Activated CD4-positive, alpha-beta T cell treated with anti-CD3 and anti-CD28 coated beads, Interleukin-2, Interleukin-6, amounts not matched to agents 100 ng/mL and 50 ng/mL, durations not matched to agents 16 hours and 8 hours (primary cell): Measurements from ENCODE around the gene LUC7L3.
A peak's percentile ranks its signal among the peaks of the same experiment; 100 is the strongest.
"Not testable (repeated sequence)": the region's sequence is repeated elsewhere in the genome, so short reads cannot be mapped to it uniquely, and the experiment has no call there.

Experiments
- DNase-seq: peaks from one replicate; pipeline ENCODE4 v3.0.0-alpha.2; 2020

LUC7L3 gene

GRCh38 chr17:50686494-50687199 is 32.8 kb upstream of the LUC7L3 start:
- no peak for DNase-seq

DNA sequence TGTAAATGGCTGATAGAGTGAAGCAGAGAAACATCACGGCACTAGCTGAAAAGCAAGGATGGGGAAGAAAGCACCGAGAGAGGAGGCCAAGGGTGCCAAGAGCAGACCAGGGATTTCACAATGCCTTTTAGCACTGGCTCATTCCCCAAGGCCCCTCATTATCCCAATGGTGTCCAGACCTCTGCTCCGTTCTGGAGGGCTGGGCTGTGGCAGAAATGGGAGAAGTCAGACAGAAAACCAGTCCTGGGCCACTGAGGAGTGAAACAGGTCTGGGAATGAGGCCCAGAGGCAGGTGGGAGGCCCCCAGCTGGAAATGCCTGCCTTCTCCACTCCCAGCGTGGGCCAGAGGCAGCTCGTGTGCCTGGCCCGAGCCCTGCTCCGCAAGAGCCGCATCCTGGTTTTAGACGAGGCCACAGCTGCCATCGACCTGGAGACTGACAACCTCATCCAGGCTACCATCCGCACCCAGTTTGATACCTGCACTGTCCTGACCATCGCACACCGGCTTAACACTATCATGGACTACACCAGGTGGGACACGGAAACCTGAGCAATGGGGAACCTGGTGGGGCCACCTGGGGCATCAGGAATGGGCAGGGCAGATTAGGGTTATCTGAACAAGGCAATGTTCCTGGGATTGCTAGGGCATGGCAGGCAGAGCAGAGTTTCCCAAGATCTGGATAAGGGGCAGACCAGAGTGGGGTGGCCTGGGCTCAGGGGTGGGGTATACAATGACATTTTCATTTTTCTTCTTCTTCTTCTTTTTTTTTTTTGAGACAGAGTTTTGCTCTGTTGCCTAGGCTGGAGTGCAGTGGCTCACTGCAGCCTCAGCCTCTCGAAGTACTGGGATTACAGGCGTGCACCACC is 32.0 kb upstream of the LUC7L3 start:
- no peak for DNase-seq

DNA sequence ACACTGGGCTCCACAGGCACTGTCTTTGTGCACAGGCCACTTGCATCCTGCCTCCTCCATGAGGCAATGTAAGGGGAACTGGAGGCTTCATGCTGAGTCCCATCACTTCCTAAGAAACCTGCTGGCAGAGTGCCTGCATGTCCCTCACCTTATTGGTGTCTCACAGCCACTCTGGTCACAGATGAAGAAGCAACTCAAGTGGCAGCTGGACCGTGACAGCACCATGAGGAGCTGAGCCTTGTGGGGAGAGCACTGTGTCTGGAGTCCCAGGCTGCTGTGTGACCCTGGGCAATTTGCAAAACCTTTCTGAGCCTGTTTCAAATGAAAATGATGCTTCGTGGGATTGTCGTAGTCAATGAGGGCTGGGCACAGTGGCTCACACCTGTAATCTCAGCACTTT is 31.2 kb upstream of the LUC7L3 start:
- no peak for DNase-seq

- DNase-seq: no peak
Measured at GRCh38 chr17:50689251-50689650, 30.2 kb upstream of the LUC7L3 start.

DNA sequence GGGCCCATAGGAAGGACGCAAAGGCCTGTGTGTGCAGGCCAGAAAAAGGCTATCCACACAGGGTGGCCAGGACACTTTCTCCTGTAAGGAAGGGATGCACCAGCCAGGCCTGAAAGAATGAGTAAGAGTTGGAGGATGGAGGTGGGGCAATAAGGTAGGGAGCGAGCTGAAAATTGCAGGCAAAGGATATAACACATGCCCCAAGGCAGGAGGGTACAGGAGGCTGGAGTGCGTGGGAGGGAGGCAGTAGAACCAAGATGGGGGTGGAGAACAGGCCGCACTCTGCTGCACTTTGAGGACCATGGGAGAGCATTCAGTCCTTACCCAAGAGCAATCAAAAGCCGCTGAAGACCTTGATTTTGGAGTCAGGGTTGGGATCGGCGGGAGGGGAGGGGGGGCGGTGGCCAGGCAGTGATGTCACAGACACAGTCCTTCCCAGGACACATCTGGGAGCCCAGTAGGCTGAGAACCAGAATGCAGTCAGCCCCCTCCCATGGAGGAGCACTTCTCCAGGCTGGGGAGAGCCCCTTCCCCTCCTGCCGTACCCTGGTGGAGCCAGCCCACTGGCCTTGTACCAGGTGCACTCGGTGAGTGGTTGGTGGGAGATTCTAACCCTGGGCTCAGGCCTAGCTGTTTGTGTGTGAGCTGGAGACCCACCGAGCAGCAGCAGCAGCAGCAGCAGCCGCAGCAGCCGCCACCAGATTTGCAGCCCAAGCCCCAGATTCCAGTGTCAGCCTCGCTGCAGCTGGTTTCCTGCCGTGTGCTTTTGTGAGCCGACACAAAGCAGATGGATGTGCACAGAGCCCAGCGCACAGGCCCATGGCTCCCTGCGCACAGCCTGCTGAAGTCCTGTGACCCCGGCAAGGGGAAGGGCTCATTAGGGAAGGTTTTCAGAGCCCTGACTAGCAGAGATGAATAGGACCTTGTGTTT is 29.2 kb upstream of the LUC7L3 start:
- no peak for DNase-seq

- DNase-seq: no peak
Measured at GRCh38 chr17:50690887-50691549, 28.4 kb upstream of the LUC7L3 start.

GRCh38 chr17:50691550-50692447 is 27.6 kb upstream of the LUC7L3 start:
- no peak for DNase-seq

- DNase-seq: no peak
Measured at GRCh38 chr17:50692448-50693035, 26.9 kb upstream of the LUC7L3 start.

DNA sequence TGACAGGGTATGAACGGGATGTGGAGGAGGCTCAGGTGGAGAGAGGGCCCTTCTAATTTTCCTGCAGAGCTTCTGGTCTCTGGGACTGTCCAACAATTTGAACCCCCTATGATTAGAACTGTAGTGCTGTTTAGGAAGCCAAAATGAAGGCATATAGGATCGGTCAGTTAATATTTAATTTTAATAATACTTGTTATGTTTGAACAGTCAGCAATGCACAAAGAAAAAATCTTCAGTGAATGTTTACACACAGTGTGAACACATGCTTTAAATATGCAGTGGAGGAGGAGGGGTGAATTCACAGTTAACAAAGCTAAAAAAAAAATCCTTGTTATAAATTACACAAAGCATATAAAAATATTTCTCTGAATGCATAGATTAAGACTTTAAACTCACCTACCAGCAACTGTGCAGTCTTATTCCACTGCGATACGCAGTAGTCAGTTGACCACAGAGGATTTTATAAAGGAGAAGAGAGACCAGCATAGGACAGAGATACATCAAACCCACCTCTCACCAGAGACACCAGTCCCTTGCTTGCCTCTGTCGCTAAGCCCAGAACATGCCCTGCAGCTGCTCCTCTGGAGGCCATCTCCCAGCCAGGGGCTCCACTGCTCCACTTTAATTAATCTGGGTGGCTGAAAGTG is 26.2 kb upstream of the LUC7L3 start:
- no peak for DNase-seq

- no peak for DNase-seq
Measured at GRCh38 chr17:50696365-50696879, 23.0 kb upstream of the LUC7L3 start.

- no peak for DNase-seq
Measured at GRCh38 chr17:50697062-50697461, 22.3 kb upstream of the LUC7L3 start.

- no peak for DNase-seq
Measured at GRCh38 chr17:50697663-50698272, 21.6 kb upstream of the LUC7L3 start.

GRCh38 chr17:50699410-50699809 is 20.0 kb upstream of the LUC7L3 start:
- DNase-seq: no peak

DNA sequence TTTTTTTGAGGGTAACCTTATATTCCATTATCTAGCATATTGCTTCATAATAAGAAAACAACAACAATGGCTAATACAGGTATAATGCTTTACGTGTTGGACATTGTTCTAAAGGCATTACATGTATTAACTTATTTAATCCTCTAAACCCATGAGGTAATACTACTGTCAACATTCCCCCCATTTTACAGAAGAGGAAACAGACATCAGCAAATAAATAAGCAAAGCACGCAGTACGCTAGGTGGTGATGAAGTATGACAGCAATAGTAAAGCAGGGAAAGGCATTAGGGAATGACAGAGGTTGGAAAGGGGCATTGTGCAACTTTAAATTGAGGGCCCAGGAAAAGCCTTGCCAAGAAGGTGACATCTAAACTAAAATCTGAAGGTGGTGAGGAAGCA is 16.2 kb upstream of the LUC7L3 start:
- no peak for DNase-seq

- peak; percentile 94 for DNase-seq
Measured at GRCh38 chr17:50707289-50708049, 11.9 kb upstream of the LUC7L3 start, which contains the start of gene ANKRD40. Gene ANKRD40 (minus strand): TSS chr17:50707914. CDS start chr17:50707654, 260 bp downstream.

DNA sequence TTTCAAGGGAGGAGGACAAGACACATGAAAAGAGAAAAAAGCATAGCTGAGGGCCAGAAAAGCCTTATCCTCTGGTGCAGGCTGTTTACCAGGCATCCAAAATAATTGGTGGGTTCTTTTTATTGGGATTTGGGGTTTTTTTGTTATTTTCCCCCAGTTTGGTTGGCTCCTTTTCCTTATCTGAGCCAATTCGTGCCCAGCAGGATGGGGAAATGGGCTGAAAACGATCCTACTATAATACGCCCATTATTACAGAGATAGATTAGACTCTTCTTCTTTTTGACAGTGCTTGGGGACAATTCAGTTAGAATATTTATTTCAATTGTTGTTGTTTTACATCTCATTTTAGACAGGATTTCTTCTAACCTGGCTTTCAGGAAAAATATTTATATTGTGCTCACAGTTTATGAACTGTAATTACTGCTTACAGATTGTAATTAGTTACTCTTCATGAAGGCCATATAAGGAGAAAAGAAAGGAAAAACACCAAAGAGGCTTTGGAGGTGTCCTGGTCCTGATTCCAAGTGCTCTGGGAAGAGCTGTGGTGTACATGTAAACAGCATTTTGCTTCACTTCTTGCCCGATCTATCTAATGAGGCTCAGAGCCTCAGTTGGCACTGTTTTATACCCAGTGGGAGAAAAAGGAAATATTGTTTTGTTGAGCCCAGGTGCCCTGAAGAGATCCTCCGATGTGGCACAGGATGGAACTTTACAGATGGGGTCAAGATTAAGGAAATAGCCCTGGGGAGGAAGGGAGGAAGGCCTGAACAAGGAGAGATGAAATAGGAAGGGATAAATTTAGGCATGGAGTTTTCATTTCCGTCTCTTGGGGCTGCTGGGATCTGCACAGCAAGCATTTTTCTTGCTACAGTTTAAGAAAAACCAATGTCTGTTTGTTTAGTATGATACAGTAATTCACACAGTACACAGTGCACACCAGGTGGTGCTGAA is 11.1 kb upstream of the LUC7L3 start:
- DNase-seq: peak; percentile 34

DNA sequence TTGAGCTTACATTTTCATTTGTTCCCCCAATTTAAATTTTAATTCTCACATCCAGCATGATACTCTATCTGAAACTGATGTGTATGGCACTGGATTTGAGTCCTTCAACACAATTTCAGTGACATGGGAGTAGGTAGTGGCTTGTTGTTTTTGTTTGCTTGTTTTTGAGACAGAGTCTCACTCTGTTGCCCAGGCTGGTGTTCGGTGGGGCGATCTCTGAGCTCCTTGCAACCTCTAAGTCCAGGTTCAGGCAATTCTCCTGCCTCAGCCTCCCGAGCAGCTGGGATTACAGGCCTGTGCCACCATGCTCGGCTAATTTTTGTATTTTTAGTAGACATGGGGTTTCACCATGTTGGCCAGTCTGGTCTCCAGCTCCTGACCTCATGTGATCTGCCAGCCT is 10.3 kb upstream of the LUC7L3 start:
- not testable (repeated sequence) for DNase-seq

DNA sequence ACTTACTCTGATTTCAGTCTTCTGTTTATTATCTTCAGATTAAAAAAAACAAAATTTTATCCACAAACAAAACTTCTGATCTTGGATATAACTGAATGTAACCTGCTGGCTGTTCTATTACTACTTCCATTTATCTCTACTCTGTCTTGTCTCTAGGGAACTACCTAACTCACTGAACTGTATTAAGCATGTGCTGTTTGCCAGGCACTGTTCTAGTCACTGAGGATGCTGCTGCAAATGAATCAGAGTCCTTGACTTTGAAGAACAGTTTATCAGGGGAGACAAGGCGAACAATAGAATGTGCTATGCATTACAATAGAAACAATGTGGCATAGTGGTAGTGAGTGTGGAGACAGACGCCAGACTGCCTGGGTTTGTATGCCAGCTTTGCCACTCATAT is 9.4 kb upstream of the LUC7L3 start:
- no peak for DNase-seq
